Effector memory CD8-positive, alpha-beta T cell (primary cell): ENCODE results near the gene PLPPR1.
"Not testable (repeated sequence)": the region's sequence is repeated elsewhere in the genome, so short reads cannot be mapped to it uniquely, and the experiment has no call there.

Source experiments
- ATAC-seq: fragments of 150-1000 bp; cut with Tn5 transposase; replicated peaks from 2 replicates; pipeline ENCODE4 v1.10.0; 2021; ENCODE audit warnings: mild to moderate bottlenecking, moderate library complexity
- DNase-seq, 3 experiments: peaks; one replicate each; pipeline ENCODE4 v3.0.0; 2021
- H3K27ac Mint-ChIP-seq, 2 donors: one replicate each; pipeline ENCODE4 v1.8.0; 2022; ENCODE audit warnings: mild to moderate bottlenecking in 2 of 2, mixed read lengths in 2 of 2, moderate library complexity in 2 of 2
- H3K27me3 Mint-ChIP-seq, 2 donors: one replicate each; pipeline ENCODE4 v1.8.0; 2022; ENCODE audit warnings: mixed read lengths in 2 of 2
- H3K36me3 Mint-ChIP-seq: one replicate; pipeline ENCODE4 v1.8.0; 2022; ENCODE audit warnings: mild to moderate bottlenecking, moderate library complexity, mixed read lengths; ENCODE audit not compliant: insufficient read depth
- H3K4me1 Mint-ChIP-seq, 2 donors: one replicate each; pipeline ENCODE4 v1.8.0; 2022; ENCODE audit warnings: low read depth in 2 of 2, mixed read lengths in 2 of 2
- H3K4me3 Mint-ChIP-seq, 2 donors: one replicate each; pipeline ENCODE4 v1.8.0; 2022; ENCODE audit warnings: mild to moderate bottlenecking in 2 of 2, mixed read lengths in 2 of 2, moderate library complexity in 2 of 2
- H3K9me3 Mint-ChIP-seq, 2 donors: one replicate each; pipeline ENCODE4 v1.8.0; 2022; ENCODE audit warnings: mixed read lengths in 2 of 2

Gene PLPPR1

DNA sequence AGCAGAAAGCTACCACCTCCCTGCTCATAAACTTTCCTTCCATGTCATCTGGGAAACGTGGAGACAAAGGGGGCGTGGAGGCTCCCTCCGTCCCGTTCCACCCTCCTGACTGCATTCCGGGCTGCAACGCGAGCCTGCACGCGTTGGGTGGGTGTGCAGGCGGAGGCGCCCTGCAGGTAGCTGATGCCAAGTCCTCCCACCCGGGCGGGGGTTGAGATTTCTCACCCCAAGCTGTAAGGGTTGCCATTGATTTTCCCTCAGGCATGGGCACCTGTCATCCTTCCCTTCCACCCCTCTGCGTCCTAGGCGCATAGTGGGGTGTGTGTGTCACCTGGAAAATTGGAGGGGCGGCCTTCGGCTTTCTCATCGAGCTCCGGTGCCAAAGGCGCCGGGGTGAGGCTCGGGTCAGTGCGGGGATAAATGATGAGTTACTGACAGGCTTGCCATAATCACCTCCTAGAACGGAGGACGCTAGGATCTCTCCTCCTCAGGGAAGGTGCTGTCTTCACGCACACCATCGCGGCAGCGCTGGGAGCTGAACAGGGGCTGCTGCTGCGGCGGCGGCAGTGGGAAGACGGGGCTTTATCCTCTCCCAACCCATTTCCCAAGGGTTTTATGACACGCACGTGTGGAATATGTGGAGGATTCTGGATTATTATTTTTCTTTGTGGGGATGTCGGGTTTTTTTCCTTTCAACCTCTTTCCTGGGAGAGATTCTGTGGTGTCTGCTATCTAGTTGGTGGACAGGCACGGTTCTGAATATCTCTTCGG lies 973 bp downstream of the PLPPR1 start:
- H3K4me1 Mint-ChIP-seq: peaks cover 0 to 2% of the 10 kb centered on the region in 2 donors
- H3K4me3 Mint-ChIP-seq: no peak overlapping the region
- peaks cover 4 to 5% of the 10 kb centered on the region in 2 donors for H3K9me3 Mint-ChIP-seq
- no peak overlapping the region for H3K27ac Mint-ChIP-seq
- DNase-seq (no peak), ATAC-seq (no peak)
- H3K27me3 Mint-ChIP-seq: peaks cover 15 to 36% of the 10 kb centered on the region in 2 donors
- H3K36me3 Mint-ChIP-seq: no peaks in the 10 kb centered on the region

- H3K27me3 Mint-ChIP-seq: peaks cover 15 to 36% of the 10 kb centered on the region in 2 donors
- H3K4me3 Mint-ChIP-seq: no peak overlapping the region
- DNase-seq: no peak
- H3K9me3 Mint-ChIP-seq: peaks cover 4 to 5% of the 10 kb centered on the region in 2 donors
- peaks cover 0 to 2% of the 10 kb centered on the region in 2 donors for H3K4me1 Mint-ChIP-seq
- H3K36me3 Mint-ChIP-seq: no peaks in the 10 kb centered on the region
- H3K27ac Mint-ChIP-seq: no peak overlapping the region
- ATAC-seq: no peak
Observed at GRCh38 chr9:101030086-101030391, 1.5 kb downstream of the PLPPR1 start.

DNA sequence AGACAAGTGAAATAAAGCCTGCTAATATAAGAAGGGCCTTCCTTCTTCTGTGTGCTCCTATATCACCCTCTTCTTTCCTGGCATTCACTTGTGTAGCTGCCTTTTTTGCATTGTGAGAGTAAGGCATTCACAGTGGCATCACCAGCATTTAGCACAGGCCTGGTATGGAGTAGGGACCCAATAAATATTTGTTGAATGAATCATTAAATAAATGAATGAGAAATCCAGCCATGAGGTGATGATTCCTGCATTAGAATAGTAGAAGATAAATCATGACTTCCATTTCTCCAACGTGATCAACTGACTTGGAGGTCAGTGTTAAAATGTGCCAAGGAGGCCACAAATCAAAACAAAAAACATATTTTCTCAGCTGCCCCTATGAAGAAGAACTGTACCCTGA lies 3.9 kb downstream of the PLPPR1 start:
- peaks cover 0 to 2% of the 10 kb centered on the region in 2 donors for H3K4me1 Mint-ChIP-seq
- no peak for DNase-seq
- H3K36me3 Mint-ChIP-seq: no peaks in the 10 kb centered on the region
- peaks cover 15 to 33% of the 10 kb centered on the region in 2 donors for H3K27me3 Mint-ChIP-seq
- H3K9me3 Mint-ChIP-seq: peaks cover 2 to 5% of the 10 kb centered on the region in 2 donors
- no peak for ATAC-seq
- no peak overlapping the region for H3K4me3 Mint-ChIP-seq
- no peak overlapping the region for H3K27ac Mint-ChIP-seq

- Mint-ChIP-seq H3K27ac (no peak overlapping the region), H3K9me3 (peaks cover 2 to 7% of the 10 kb centered on the region in 2 donors), H3K4me1 (no peaks in the 10 kb centered on the region), H3K36me3 (no peaks in the 10 kb centered on the region), H3K4me3 (no peak overlapping the region), H3K27me3 (peaks cover 14 to 15% of the 10 kb centered on the region in 2 donors)
- no peak for DNase-seq
- ATAC-seq: no peak
Observed at GRCh38 chr9:101034222-101034621, 5.7 kb downstream of the PLPPR1 start.

GRCh38 chr9:101035098-101035497 lies 6.6 kb downstream of the PLPPR1 start:
- Mint-ChIP-seq H3K27me3 (peaks cover 5 to 6% of the 10 kb centered on the region in 2 donors), H3K9me3 (peaks cover 4 to 12% of the 10 kb centered on the region in 2 donors), H3K4me3 (no peak overlapping the region), H3K4me1 (no peaks in the 10 kb centered on the region), H3K36me3 (peaks cover 2% of the 10 kb centered on the region), H3K27ac (no peak overlapping the region)
- ATAC-seq (no peak), DNase-seq (no peak)

GRCh38 chr9:101037430-101037829 lies 8.9 kb downstream of the PLPPR1 start:
- DNase-seq: no peak
- H3K9me3 Mint-ChIP-seq: peaks cover 4 to 13% of the 10 kb centered on the region in 2 donors
- no peak for ATAC-seq

GRCh38 chr9:101038488-101038887 lies 10.0 kb downstream of the PLPPR1 start:
- Mint-ChIP-seq H3K36me3 (peaks cover 2% of the 10 kb centered on the region), H3K27me3 (no peaks in the 10 kb centered on the region), H3K4me3 (no peak overlapping the region), H3K4me1 (no peaks in the 10 kb centered on the region), H3K9me3 (peaks cover 2 to 13% of the 10 kb centered on the region in 2 donors), H3K27ac (no peak overlapping the region)
- DNase-seq: no peak
- no peak for ATAC-seq

More at GRCh38 chr9:101037430-101037829, 8.9 kb downstream of the PLPPR1 start:
- Mint-ChIP-seq H3K27me3 (no peaks in the 10 kb centered on the region), H3K4me3 (no peak overlapping the region), H3K4me1 (no peaks in the 10 kb centered on the region), H3K36me3 (peaks cover 2% of the 10 kb centered on the region), H3K27ac (no peak overlapping the region)

DNA sequence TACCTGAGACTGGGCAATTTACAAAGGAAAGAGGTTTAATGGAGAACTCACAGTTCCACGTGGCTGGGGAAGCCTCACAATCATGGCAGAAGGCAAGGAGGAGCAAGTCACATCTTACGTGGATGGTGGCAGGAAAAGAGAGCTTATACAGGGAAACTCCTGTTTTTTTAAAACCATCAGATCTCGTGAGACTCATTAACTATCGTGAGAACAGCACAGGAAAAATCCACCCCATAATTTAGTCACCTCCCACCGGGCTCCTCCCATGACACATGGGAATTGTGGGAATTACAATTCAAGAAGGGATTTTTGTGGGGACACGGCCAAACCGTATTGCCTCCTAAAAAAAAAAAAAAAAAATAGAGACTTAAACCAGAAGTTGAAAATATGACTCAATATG lies 11.1 kb downstream of the PLPPR1 start:
- H3K9me3 Mint-ChIP-seq: peaks cover 2 to 13% of the 10 kb centered on the region in 2 donors
- not testable (repeated sequence) for H3K4me3 Mint-ChIP-seq, H3K27ac Mint-ChIP-seq, DNase-seq, ATAC-seq, H3K36me3 Mint-ChIP-seq, H3K27me3 Mint-ChIP-seq, H3K4me1 Mint-ChIP-seq

DNA sequence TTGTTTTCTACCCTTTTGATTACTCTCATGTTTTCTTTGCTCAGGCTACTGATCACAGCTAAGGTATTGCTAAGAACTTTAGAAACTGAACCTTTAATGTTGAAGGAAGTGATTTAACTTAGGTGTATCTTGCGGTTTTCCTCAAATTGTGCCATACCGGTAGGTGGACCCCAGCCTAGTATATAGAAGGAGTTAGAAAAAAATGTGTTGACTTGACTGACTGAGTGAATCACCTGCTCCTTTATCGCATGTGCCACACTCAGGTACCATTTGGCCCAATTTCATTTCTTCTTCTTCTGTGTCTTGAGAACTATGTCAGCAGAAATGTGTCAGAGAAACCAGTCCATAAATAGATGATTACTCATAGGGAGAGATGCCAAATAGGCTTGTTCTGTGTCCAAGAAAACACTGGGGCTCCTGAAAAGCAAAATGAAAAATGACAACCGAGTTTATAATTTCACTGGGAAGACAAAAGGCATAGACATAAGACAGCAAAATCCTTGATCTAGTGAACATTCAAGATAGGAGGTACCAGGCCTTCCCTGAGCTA lies 19.4 kb downstream of the PLPPR1 start:
- Mint-ChIP-seq H3K36me3 (no peaks in the 10 kb centered on the region), H3K27me3 (no peaks in the 10 kb centered on the region), H3K9me3 (peaks cover 0 to 5% of the 10 kb centered on the region in 2 donors)

GRCh38 chr9:101050650-101051049 lies 22.1 kb downstream of the PLPPR1 start:
- no peaks in the 10 kb centered on the region for H3K36me3 Mint-ChIP-seq
- no peak for DNase-seq
- H3K27ac Mint-ChIP-seq: no peak overlapping the region
- no peaks in the 10 kb centered on the region for H3K27me3 Mint-ChIP-seq
- H3K4me3 Mint-ChIP-seq: no peak overlapping the region
- no peaks in the 10 kb centered on the region for H3K4me1 Mint-ChIP-seq
- no peak for ATAC-seq
- H3K9me3 Mint-ChIP-seq: peaks cover 0 to 5% of the 10 kb centered on the region in 2 donors

More for the DNA sequence above, 19.4 kb downstream of the PLPPR1 start:
- Mint-ChIP-seq H3K4me1 (no peaks in the 10 kb centered on the region), H3K4me3 (no peak overlapping the region), H3K27ac (no peak overlapping the region)
- no peak for DNase-seq
- ATAC-seq: no peak

DNA sequence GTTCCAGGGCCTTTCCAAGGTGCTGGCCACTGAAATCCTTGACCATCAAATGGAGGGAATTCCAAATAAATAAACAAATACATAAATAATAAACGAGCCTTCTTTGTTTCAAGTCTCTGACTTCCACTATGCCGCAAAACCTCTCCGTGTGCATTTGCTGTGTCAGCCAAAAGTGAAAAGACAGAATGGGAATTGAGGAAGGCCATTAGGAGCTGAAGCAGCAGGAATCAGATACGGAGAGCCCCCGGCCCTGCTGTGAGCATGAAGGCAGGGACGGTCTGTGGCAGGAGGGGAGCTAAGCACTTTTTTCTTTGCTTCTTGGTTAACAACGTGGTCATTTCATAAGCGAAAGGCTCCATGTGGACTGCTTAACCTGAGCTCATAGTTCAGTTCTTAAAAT lies 26.1 kb downstream of the PLPPR1 start:
- no peak overlapping the region for H3K27ac Mint-ChIP-seq
- no peaks in the 10 kb centered on the region for H3K36me3 Mint-ChIP-seq
- peaks cover 0 to 12% of the 10 kb centered on the region in 2 donors for H3K9me3 Mint-ChIP-seq
- H3K4me1 Mint-ChIP-seq: no peaks in the 10 kb centered on the region
- no peaks in the 10 kb centered on the region for H3K27me3 Mint-ChIP-seq
- DNase-seq (no peak), ATAC-seq (no peak)
- no peak overlapping the region for H3K4me3 Mint-ChIP-seq

DNA sequence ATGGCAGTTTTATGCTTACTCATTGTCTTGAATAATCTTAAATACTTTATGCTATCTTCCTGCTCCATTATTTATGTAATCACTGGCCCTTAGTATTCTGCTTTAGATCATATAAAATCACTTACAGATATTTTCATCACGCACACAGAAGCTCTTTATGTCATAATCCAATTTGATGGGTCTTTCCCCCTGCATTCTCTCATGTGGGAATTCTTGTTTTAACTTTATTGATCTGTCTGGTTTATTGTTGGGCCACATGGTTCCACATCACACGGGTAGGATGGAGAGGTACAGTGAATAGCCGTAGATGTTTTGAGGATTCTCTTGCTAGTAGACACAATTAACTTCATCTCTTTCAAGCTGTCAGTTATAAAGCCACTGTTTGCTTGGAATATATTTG lies 27.0 kb downstream of the PLPPR1 start:
- Mint-ChIP-seq H3K27ac (no peak overlapping the region), H3K9me3 (peaks cover 0 to 13% of the 10 kb centered on the region in 2 donors), H3K4me3 (no peak overlapping the region), H3K27me3 (no peaks in the 10 kb centered on the region), H3K4me1 (no peaks in the 10 kb centered on the region), H3K36me3 (no peaks in the 10 kb centered on the region)
- ATAC-seq (no peak), DNase-seq (no peak)

- no peak overlapping the region for H3K4me3 Mint-ChIP-seq
- DNase-seq: no peak
- peaks cover 0 to 6% of the 10 kb centered on the region in 2 donors for H3K9me3 Mint-ChIP-seq
- H3K36me3 Mint-ChIP-seq: no peaks in the 10 kb centered on the region
- no peak for ATAC-seq
- H3K4me1 Mint-ChIP-seq: no peaks in the 10 kb centered on the region
- no peak overlapping the region for H3K27ac Mint-ChIP-seq
- H3K27me3 Mint-ChIP-seq: no peaks in the 10 kb centered on the region
Observed at GRCh38 chr9:101062686-101063085, 34.2 kb downstream of the PLPPR1 start.

GRCh38 chr9:101063192-101063591 lies 34.7 kb downstream of the PLPPR1 start:
- Mint-ChIP-seq H3K4me1 (no peaks in the 10 kb centered on the region), H3K36me3 (no peaks in the 10 kb centered on the region), H3K4me3 (no peak overlapping the region), H3K9me3 (peaks cover 0 to 4% of the 10 kb centered on the region in 2 donors), H3K27me3 (no peaks in the 10 kb centered on the region), H3K27ac (no peak overlapping the region)
- DNase-seq: no peak
- ATAC-seq: no peak
